SK-N-SH treated with all-trans-retinoic acid at 6 μM for 48 hours (cell line): ENCODE measurements around the gene DUSP18.
"Not testable (repeated sequence)": the region's sequence is repeated elsewhere in the genome, so short reads cannot be mapped to it uniquely, and the experiment has no call there.

Source experiments
- ATAC-seq: fragments of 200-7000 bp; cut with Tn5 transposase; 3 replicates; pipeline ENCODE4 v1.9.1; 2020; ENCODE audit warnings: mild to moderate bottlenecking, moderate library complexity
- ARNTL ChIP-seq: fragments of 450-650 bp; formaldehyde crosslinking; IDR thresholded peaks from 2 replicates; pipeline ENCODE4 v1.5.0; 2020; ENCODE audit warnings: low read depth, mild to moderate bottlenecking, moderate library complexity, borderline replicate concordance
- BACH2 ChIP-seq: fragments of 250-450 bp; sonication (Bioruptor Pico); IDR thresholded peaks from 2 replicates; pipeline ENCODE4 v1.9.0; 2021; ENCODE audit warnings: mild to moderate bottlenecking, borderline replicate concordance
- CSDC2 ChIP-seq: fragments of 250-450 bp; sonication (Bioruptor Pico); IDR thresholded peaks from 2 replicates; pipeline ENCODE4 v1.5.0; 2020; ENCODE audit warnings: mild to moderate bottlenecking, moderate library complexity
- ESRRG ChIP-seq: fragments of 250-450 bp; sonication (Bioruptor Pico); IDR thresholded peaks from 2 replicates; pipeline ENCODE4 v1.6.1; 2021; ENCODE audit warnings: mild to moderate bottlenecking
- GLIS3 ChIP-seq: fragments of 250-450 bp; sonication (Bioruptor Pico); IDR thresholded peaks from 2 replicates; pipeline ENCODE4 v1.5.0; 2020; ENCODE audit warnings: mild to moderate bottlenecking, moderate library complexity
- PPARA ChIP-seq: fragments of 250-450 bp; sonication (Bioruptor Pico); IDR thresholded peaks from 2 replicates; pipeline ENCODE4 v1.5.0; 2020; ENCODE audit warnings: mild to moderate bottlenecking, borderline replicate concordance
- RARB ChIP-seq: fragments of 250-450 bp; sonication (Bioruptor Pico); IDR thresholded peaks from 2 replicates; pipeline ENCODE4 v1.8.0; 2021; ENCODE audit warnings: mild to moderate bottlenecking, moderate library complexity
- SNAI2 ChIP-seq: fragments of 250-450 bp; sonication (Bioruptor Pico); IDR thresholded peaks from 2 replicates; pipeline ENCODE4 v1.5.0; 2020; ENCODE audit warnings: mild to moderate bottlenecking, moderate library complexity
- TCF4 ChIP-seq: fragments of 250-450 bp; sonication (Bioruptor Pico); IDR thresholded peaks from 2 replicates; pipeline ENCODE4 v1.8.0; 2021; ENCODE audit warnings: mild to moderate bottlenecking, moderate library complexity, borderline replicate concordance
- TOX ChIP-seq: fragments of 250-450 bp; sonication (Bioruptor Pico); IDR thresholded peaks from 2 replicates; pipeline ENCODE4 v1.8.0; 2021; ENCODE audit warnings: mild to moderate bottlenecking, moderate library complexity, borderline replicate concordance
- ZC3H10 ChIP-seq: fragments of 250-450 bp; sonication (Bioruptor Pico); IDR thresholded peaks from 2 replicates; pipeline ENCODE4 v1.5.1; 2021; ENCODE audit warnings: mild to moderate bottlenecking, moderate library complexity
- ZFP3 ChIP-seq: fragments of 250-450 bp; sonication (Bioruptor Pico); IDR thresholded peaks from 2 replicates; pipeline ENCODE4 v1.5.0; 2020; ENCODE audit warnings: mild to moderate bottlenecking, moderate library complexity
- ZFP30 ChIP-seq: fragments of 450-650 bp; formaldehyde crosslinking; IDR thresholded peaks from 2 replicates; pipeline ENCODE4 v1.5.0; 2022; ENCODE audit warnings: mild to moderate bottlenecking, moderate library complexity
- ZNF565 ChIP-seq: fragments of 450-650 bp; formaldehyde crosslinking; conservative IDR thresholded peaks from 2 replicates; pipeline ENCODE4 v1.5.0; 2020; ENCODE audit warnings: low read depth, mild to moderate bottlenecking, moderate library complexity
- ZNF70 ChIP-seq: fragments of 450-650 bp; formaldehyde crosslinking; IDR thresholded peaks from 2 replicates; pipeline ENCODE4 v1.5.0; 2020; ENCODE audit warnings: mild to moderate bottlenecking, moderate library complexity
- ZNF8 ChIP-seq: fragments of 450-650 bp; formaldehyde crosslinking; IDR thresholded peaks from 2 replicates; pipeline ENCODE4 v1.5.0; 2020; ENCODE audit warnings: mild to moderate bottlenecking, moderate library complexity
- TF ChIP-seq, protein P1 (sequence below): fragments of 250-450 bp; sonication (Bioruptor Pico); IDR thresholded peaks from 2 replicates; pipeline ENCODE4 v1.5.0; 2020; ENCODE audit warnings: mild to moderate bottlenecking, moderate library complexity
- TF ChIP-seq, protein P2 (sequence below): fragments of 250-450 bp; sonication (Bioruptor Pico); IDR thresholded peaks from 2 replicates; pipeline ENCODE4 v1.5.1; 2021; ENCODE audit warnings: mild to moderate bottlenecking, moderate library complexity
- TF ChIP-seq, protein P3 (sequence below): fragments of 250-450 bp; sonication (Bioruptor Pico); IDR thresholded peaks from 2 replicates; pipeline ENCODE4 v1.8.0; 2020; ENCODE audit warnings: mild to moderate bottlenecking, moderate library complexity, borderline replicate concordance
- TF ChIP-seq, protein P4 (sequence below): fragments of 250-450 bp; sonication (Bioruptor Pico); IDR thresholded peaks from 2 replicates; pipeline ENCODE4 v1.5.1; 2020; ENCODE audit warnings: low read depth, mild to moderate bottlenecking, moderate library complexity

Gene DUSP18

DNA sequence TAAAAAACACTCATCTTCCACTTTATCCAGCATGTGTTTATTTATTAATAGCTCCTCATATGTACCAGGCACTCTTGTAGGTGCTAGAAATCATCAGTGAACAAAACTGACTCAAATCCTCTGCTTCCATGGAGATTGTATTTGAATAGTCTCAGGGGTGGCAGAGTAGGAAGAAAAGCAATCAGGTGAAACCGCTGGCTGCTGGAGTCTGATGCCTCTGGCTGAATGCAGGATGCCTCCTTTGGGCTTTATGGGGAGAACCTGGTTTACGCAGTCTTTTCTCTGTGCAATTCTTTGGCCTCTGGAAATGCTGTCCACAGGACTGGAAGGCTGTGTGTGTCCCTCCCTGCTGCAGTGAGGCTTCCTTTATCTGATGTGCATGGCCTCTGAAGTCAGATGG, 14.2 kb upstream of the DUSP18 start (continued):
- TF ChIP-seq, protein P1, sequence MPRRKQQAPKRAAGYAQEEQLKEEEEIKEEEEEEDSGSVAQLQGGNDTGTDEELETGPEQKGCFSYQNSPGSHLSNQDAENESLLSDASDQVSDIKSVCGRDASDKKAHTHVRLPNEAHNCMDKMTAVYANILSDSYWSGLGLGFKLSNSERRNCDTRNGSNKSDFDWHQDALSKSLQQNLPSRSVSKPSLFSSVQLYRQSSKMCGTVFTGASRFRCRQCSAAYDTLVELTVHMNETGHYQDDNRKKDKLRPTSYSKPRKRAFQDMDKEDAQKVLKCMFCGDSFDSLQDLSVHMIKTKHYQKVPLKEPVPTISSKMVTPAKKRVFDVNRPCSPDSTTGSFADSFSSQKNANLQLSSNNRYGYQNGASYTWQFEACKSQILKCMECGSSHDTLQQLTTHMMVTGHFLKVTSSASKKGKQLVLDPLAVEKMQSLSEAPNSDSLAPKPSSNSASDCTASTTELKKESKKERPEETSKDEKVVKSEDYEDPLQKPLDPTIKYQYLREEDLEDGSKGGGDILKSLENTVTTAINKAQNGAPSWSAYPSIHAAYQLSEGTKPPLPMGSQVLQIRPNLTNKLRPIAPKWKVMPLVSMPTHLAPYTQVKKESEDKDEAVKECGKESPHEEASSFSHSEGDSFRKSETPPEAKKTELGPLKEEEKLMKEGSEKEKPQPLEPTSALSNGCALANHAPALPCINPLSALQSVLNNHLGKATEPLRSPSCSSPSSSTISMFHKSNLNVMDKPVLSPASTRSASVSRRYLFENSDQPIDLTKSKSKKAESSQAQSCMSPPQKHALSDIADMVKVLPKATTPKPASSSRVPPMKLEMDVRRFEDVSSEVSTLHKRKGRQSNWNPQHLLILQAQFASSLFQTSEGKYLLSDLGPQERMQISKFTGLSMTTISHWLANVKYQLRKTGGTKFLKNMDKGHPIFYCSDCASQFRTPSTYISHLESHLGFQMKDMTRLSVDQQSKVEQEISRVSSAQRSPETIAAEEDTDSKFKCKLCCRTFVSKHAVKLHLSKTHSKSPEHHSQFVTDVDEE (CRISPR knock-in tag): no peak
- TF ChIP-seq, all 23 proteins: peak for 0

DNA sequence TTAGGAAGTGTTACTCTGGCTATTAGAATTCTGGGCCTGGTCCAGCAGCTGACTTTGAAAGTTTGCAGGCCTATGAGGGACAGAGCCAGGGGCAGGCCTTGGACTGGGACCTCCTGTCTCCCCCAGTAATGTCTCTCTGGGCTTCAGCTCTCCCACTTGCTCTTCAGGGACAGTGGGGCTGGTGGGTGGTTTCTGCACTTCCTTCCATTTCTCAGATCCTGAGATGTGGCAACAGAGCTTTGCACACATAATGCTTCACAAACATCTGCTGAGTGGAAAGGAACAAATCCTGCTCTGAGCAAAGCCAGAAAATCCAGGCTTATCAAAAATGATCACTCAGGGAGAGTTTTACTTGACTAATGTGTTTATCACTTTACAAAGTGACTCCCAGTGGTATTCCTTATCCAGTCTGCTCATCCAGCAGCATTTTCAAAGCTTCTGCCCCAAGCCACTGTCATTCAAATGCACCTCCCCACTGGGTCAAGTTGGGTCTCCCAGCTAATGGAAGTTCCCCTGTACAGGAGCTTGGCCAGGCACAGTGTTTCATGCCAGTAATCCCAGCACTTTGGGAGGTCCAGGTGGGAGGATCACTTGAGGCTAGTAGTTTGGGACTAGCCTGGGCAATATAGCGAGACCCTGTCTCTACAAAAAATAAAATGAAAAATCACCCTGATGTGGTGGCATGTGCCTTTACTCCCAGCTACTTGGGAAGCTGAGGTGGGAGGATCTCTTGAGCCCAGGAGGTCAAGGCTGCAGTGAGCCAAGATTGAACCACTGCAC, 13.5 kb upstream of the DUSP18 start:
- ATAC-seq: no peak; the same call in 2 of the 3 replicates
- TF ChIP-seq PPARA (CRISPR knock-in tag): no peak
- no peak for TF ChIP-seq ZNF565 (CRISPR knock-in tag)
- TF ChIP-seq TCF4: no peak
- no peak for TF ChIP-seq RARB (CRISPR knock-in tag)
- TF ChIP-seq ZC3H10 (CRISPR knock-in tag): no peak
- TF ChIP-seq, all 23 proteins: peak for 0

DNA sequence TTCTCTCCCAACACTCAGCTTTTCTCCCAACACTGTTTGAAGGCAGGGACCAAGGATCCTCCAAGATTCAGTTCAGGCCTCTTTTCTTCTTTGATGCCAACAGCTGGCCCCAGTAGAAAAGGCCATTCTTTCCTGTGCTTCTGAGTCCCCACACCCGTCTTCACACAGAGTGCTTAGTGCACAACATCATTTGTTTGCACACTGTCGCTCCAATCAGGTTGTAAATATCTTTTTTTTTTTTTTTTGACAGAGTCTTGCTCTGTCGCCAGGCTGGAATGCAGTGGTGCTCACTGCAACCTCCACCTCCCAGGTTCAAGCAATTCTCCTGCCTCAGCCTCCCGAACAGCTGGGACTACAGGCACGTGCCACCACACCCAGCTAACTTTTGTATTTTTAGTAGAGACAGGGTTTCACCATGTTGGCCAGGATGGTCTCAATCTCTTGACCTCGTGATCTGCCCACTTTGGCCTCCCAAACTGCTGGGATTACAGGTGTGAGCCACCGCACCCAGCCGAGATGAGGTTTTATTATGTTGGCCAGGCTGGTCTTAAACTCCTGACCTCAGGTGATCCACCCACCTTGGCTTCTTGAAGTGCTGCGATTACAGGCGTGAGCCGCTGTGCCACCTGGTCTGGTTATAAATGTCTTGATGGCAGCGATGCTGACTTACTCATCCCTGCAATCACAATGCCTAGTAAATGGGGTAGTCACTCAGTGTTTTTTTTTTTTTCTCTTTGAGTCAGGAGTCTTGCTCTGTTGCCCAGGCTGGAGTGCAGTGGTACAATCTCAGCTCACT, 12.4 kb upstream of the DUSP18 start:
- ATAC-seq: not testable (repeated sequence)

DNA sequence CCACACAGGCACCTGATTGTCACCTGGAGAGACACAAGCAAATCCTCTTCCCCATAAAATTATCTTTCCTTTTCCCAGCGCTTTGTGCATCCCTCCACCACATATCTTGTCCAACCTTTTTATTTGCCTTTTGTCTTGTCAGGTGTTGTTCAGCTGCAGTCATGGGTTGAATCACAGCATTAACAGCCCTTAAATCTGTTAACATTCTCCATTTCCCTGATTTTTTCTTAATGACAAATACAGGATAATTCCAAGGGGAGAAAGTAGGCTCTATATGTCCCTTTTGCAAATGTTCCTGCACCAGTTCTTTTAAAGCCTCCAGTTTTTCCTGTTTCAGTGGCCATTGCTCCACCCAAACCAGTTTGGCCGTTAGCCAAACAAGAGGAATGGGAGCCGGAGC, 8.9 kb upstream of the DUSP18 start:
- ATAC-seq: not testable (repeated sequence)

DNA sequence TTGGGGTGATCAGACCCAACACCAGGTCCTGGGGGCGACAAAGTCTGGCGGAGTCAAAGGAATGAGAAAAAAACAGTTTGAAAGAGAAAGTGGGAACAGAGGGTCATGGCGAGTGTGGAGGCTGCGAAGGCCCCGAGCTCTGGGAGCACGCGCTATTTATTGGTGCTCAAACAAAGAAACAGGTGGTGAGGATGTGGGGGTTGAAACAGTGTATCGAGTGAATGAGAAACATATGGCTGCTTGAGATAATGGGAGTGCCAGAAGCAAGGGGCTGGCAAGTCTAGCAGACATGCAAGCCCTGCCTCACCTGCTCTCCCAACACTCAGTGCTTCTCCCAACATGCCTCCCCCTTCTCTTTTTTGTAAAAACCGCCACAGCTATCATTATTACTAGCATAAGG, 7.8 kb upstream of the DUSP18 start:
- ATAC-seq: no peak
- TF ChIP-seq ZNF565 (CRISPR knock-in tag) (no peak), TCF4 (peak; percentile 31; the same call in 1 of the 2 replicates)

DNA sequence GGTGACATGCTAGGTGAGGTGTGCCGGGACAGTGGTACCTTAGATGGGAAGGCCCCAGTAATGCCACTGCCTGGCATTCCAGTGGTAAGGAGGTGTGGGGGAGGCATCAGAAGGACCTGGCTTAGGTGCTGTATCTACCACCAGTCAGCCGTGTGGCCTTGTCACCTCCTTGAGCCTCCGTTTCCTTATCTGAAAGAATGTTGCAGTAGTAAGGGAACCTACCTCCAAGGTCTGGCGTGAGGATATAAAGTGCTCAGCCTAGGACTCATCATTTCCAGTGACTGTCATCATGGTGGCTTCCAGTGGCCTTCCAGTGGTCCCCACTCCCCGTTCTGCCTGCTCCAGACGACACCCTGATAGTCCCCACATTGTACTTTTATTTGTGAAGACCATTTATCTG, 6.8 kb upstream of the DUSP18 start:
- ATAC-seq: no peak
- no peak for TF ChIP-seq ZFP3
- TF ChIP-seq, protein P1 (CRISPR knock-in tag): no peak
- TF ChIP-seq ZNF8: no peak
- TF ChIP-seq CSDC2 (CRISPR knock-in tag): no peak
- TF ChIP-seq SNAI2 (CRISPR knock-in tag): no peak
- no peak for TF ChIP-seq ZC3H10 (CRISPR knock-in tag)
- no peak for TF ChIP-seq ZNF565 (CRISPR knock-in tag)
- TF ChIP-seq GLIS3 (CRISPR knock-in tag): no peak
- TF ChIP-seq, protein P2, sequence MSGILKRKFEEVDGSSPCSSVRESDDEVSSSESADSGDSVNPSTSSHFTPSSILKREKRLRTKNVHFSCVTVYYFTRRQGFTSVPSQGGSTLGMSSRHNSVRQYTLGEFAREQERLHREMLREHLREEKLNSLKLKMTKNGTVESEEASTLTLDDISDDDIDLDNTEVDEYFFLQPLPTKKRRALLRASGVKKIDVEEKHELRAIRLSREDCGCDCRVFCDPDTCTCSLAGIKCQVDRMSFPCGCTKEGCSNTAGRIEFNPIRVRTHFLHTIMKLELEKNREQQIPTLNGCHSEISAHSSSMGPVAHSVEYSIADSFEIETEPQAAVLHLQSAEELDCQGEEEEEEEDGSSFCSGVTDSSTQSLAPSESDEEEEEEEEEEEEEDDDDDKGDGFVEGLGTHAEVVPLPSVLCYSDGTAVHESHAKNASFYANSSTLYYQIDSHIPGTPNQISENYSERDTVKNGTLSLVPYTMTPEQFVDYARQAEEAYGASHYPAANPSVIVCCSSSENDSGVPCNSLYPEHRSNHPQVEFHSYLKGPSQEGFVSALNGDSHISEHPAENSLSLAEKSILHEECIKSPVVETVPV: no peak
- no peak for TF ChIP-seq TOX (CRISPR knock-in tag)
- no peak for TF ChIP-seq BACH2 (CRISPR knock-in tag)
- TF ChIP-seq, protein P3, sequence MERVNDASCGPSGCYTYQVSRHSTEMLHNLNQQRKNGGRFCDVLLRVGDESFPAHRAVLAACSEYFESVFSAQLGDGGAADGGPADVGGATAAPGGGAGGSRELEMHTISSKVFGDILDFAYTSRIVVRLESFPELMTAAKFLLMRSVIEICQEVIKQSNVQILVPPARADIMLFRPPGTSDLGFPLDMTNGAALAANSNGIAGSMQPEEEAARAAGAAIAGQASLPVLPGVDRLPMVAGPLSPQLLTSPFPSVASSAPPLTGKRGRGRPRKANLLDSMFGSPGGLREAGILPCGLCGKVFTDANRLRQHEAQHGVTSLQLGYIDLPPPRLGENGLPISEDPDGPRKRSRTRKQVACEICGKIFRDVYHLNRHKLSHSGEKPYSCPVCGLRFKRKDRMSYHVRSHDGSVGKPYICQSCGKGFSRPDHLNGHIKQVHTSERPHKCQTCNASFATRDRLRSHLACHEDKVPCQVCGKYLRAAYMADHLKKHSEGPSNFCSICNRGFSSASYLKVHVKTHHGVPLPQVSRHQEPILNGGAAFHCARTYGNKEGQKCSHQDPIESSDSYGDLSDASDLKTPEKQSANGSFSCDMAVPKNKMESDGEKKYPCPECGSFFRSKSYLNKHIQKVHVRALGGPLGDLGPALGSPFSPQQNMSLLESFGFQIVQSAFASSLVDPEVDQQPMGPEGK: no peak
- TF ChIP-seq ZNF70 (CRISPR knock-in tag): no peak
- no peak for TF ChIP-seq ZFP30
- no peak for TF ChIP-seq RARB (CRISPR knock-in tag)
- TF ChIP-seq ESRRG (CRISPR knock-in tag): no peak
- TF ChIP-seq ARNTL (CRISPR knock-in tag): no peak
- no peak for TF ChIP-seq PPARA (CRISPR knock-in tag)
- TF ChIP-seq, protein P4, sequence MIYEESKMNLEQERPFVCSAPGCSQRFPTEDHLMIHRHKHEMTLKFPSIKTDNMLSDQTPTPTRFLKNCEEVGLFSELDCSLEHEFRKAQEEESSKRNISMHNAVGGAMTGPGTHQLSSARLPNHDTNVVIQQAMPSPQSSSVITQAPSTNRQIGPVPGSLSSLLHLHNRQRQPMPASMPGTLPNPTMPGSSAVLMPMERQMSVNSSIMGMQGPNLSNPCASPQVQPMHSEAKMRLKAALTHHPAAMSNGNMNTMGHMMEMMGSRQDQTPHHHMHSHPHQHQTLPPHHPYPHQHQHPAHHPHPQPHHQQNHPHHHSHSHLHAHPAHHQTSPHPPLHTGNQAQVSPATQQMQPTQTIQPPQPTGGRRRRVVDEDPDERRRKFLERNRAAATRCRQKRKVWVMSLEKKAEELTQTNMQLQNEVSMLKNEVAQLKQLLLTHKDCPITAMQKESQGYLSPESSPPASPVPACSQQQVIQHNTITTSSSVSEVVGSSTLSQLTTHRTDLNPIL: no peak
